Memory B cell (primary cell): ENCODE measurements around the gene DLGAP5.
A peak's percentile ranks its signal among the peaks of the same experiment; 100 is the strongest.

ENCODE experiments used
- ATAC-seq: fragments of 150-1000 bp; cut with Tn5 transposase; 2 replicates; pipeline ENCODE4 v1.10.0; 2021; ENCODE audit warnings: low read depth, mild to moderate bottlenecking, moderate library complexity
- DNase-seq, 2 donors: peaks; one replicate each; pipeline ENCODE4 v3.0.0; 2022; ENCODE audit warnings: low spot score in 2 of 2
- H3K27ac Mint-ChIP-seq: one replicate; pipeline ENCODE4 v1.8.0; 2022; ENCODE audit warnings: mild to moderate bottlenecking, moderate library complexity, mixed read lengths
- H3K27me3 Mint-ChIP-seq: one replicate; pipeline ENCODE4 v1.8.0; 2022; ENCODE audit warnings: mixed read lengths
- H3K36me3 Mint-ChIP-seq: one replicate; pipeline ENCODE4 v1.8.0; 2022; ENCODE audit warnings: mild to moderate bottlenecking, mixed read lengths
- H3K4me1 Mint-ChIP-seq: one replicate; pipeline ENCODE4 v1.8.0; 2022; ENCODE audit warnings: mixed read lengths
- H3K4me3 Mint-ChIP-seq: one replicate; pipeline ENCODE4 v1.8.0; 2022; ENCODE audit warnings: mild to moderate bottlenecking, moderate library complexity, mixed read lengths
- H3K9me3 Mint-ChIP-seq: one replicate; pipeline ENCODE4 v1.8.0; 2022; ENCODE audit warnings: mixed read lengths

The DLGAP5 gene

GRCh38 chr14:55201219-55202101 lies 10.1 kb upstream of the DLGAP5 start:
- Mint-ChIP-seq H3K4me3 (no peak overlapping the region), H3K4me1 (no peaks in the 10 kb centered on the region), H3K27ac (no peak overlapping the region), H3K27me3 (no peaks in the 10 kb centered on the region), H3K36me3 (no peaks in the 10 kb centered on the region), H3K9me3 (no peaks in the 10 kb centered on the region)
- DNase-seq: no peak
- ATAC-seq: no peak

GRCh38 chr14:55200651-55201050 lies 9.3 kb upstream of the DLGAP5 start:
- H3K4me3 Mint-ChIP-seq: no peak overlapping the region

GRCh38 chr14:55198749-55199148 lies 7.4 kb upstream of the DLGAP5 start:
- Mint-ChIP-seq H3K4me3 (no peak overlapping the region), H3K27me3 (no peaks in the 10 kb centered on the region), H3K36me3 (no peaks in the 10 kb centered on the region), H3K9me3 (no peaks in the 10 kb centered on the region), H3K27ac (no peak overlapping the region), H3K4me1 (no peaks in the 10 kb centered on the region)
- ATAC-seq (no peak), DNase-seq (no peak)

More at GRCh38 chr14:55200651-55201050, 9.3 kb upstream of the DLGAP5 start:
- Mint-ChIP-seq H3K27me3 (no peaks in the 10 kb centered on the region), H3K9me3 (no peaks in the 10 kb centered on the region), H3K27ac (no peak overlapping the region), H3K4me1 (no peaks in the 10 kb centered on the region), H3K36me3 (no peaks in the 10 kb centered on the region)
- no peak for ATAC-seq
- no peak for DNase-seq

GRCh38 chr14:55194656-55195355 lies 3.4 kb upstream of the DLGAP5 start:
- DNase-seq (no peak), ATAC-seq (no peak)
- Mint-ChIP-seq H3K4me1 (peaks cover 11% of the 10 kb centered on the region), H3K9me3 (no peaks in the 10 kb centered on the region), H3K4me3 (no peak overlapping the region), H3K27ac (no peak overlapping the region), H3K27me3 (no peaks in the 10 kb centered on the region), H3K36me3 (no peaks in the 10 kb centered on the region)

GRCh38 chr14:55192054-55192621 lies 753 bp upstream of the DLGAP5 start:
- Mint-ChIP-seq H3K36me3 (no peaks in the 10 kb centered on the region), H3K9me3 (no peaks in the 10 kb centered on the region), H3K27me3 (no peaks in the 10 kb centered on the region), H3K4me3 (peak overlapping the region; percentile 93), H3K4me1 (peaks cover 11% of the 10 kb centered on the region), H3K27ac (no peak overlapping the region)
- ATAC-seq: no peak
- DNase-seq: no peak

- no peaks in the 10 kb centered on the region for H3K9me3 Mint-ChIP-seq
- peaks cover 11% of the 10 kb centered on the region for H3K4me1 Mint-ChIP-seq
- peak overlapping the region; percentile 93 for H3K4me3 Mint-ChIP-seq
- DNase-seq (no peak), ATAC-seq (no peak)
- no peaks in the 10 kb centered on the region for H3K36me3 Mint-ChIP-seq
- H3K27me3 Mint-ChIP-seq: no peaks in the 10 kb centered on the region
- H3K27ac Mint-ChIP-seq: no peak overlapping the region
Measured at GRCh38 chr14:55190906-55191202, 531 bp downstream of the DLGAP5 start.

- H3K27ac Mint-ChIP-seq: no peak overlapping the region
- H3K4me1 Mint-ChIP-seq: peaks cover 11% of the 10 kb centered on the region
- DNase-seq: no peak
- no peaks in the 10 kb centered on the region for H3K27me3 Mint-ChIP-seq
- ATAC-seq: no peak
- no peaks in the 10 kb centered on the region for H3K9me3 Mint-ChIP-seq
- no peak overlapping the region for H3K4me3 Mint-ChIP-seq
- no peaks in the 10 kb centered on the region for H3K36me3 Mint-ChIP-seq
Measured at GRCh38 chr14:55188686-55189295, 2.6 kb downstream of the DLGAP5 start.

GRCh38 chr14:55180434-55180833 lies 11.0 kb downstream of the DLGAP5 start:
- peak overlapping the region; percentile 74 for H3K27ac Mint-ChIP-seq
- H3K27me3 Mint-ChIP-seq: no peaks in the 10 kb centered on the region
- no peaks in the 10 kb centered on the region for H3K9me3 Mint-ChIP-seq
- no peak for ATAC-seq
- H3K4me3 Mint-ChIP-seq: peak overlapping the region; percentile 48
- no peaks in the 10 kb centered on the region for H3K36me3 Mint-ChIP-seq
- peaks cover 4% of the 10 kb centered on the region for H3K4me1 Mint-ChIP-seq
- DNase-seq: no peak

GRCh38 chr14:55180006-55180405 lies 11.4 kb downstream of the DLGAP5 start:
- Mint-ChIP-seq H3K36me3 (no peaks in the 10 kb centered on the region), H3K27me3 (no peaks in the 10 kb centered on the region), H3K4me1 (peaks cover 4% of the 10 kb centered on the region), H3K4me3 (no peak overlapping the region), H3K9me3 (no peaks in the 10 kb centered on the region), H3K27ac (no peak overlapping the region)
- ATAC-seq: no peak
- no peak for DNase-seq

GRCh38 chr14:55170526-55170925 lies 20.9 kb downstream of the DLGAP5 start:
- ATAC-seq (no peak), DNase-seq (no peak)
- H3K4me1 Mint-ChIP-seq: no peaks in the 10 kb centered on the region
- no peak overlapping the region for H3K4me3 Mint-ChIP-seq
- no peaks in the 10 kb centered on the region for H3K36me3 Mint-ChIP-seq
- H3K9me3 Mint-ChIP-seq: no peaks in the 10 kb centered on the region
- H3K27ac Mint-ChIP-seq: no peak overlapping the region
- H3K27me3 Mint-ChIP-seq: no peaks in the 10 kb centered on the region

- DNase-seq (peak in 1 of 2 donors; percentile 11), ATAC-seq (peak; percentile 75)
- Mint-ChIP-seq H3K27ac (no peak overlapping the region), H3K36me3 (no peaks in the 10 kb centered on the region), H3K4me3 (no peak overlapping the region), H3K4me1 (peaks cover 5% of the 10 kb centered on the region), H3K9me3 (no peaks in the 10 kb centered on the region), H3K27me3 (no peaks in the 10 kb centered on the region)
Measured at GRCh38 chr14:55160989-55161388, 30.4 kb downstream of the DLGAP5 start.

- H3K4me1 Mint-ChIP-seq: peaks cover 5% of the 10 kb centered on the region
- ATAC-seq (no peak), DNase-seq (no peak)
- H3K27me3 Mint-ChIP-seq: no peaks in the 10 kb centered on the region
- no peak overlapping the region for H3K27ac Mint-ChIP-seq
- no peaks in the 10 kb centered on the region for H3K9me3 Mint-ChIP-seq
- no peak overlapping the region for H3K4me3 Mint-ChIP-seq
- H3K36me3 Mint-ChIP-seq: no peaks in the 10 kb centered on the region
Measured at GRCh38 chr14:55158412-55158811, 33.0 kb downstream of the DLGAP5 start.

- DNase-seq: no peak
- Mint-ChIP-seq H3K27me3 (no peaks in the 10 kb centered on the region), H3K4me1 (peaks cover 5% of the 10 kb centered on the region), H3K27ac (peak overlapping the region; percentile 4), H3K4me3 (no peak overlapping the region), H3K36me3 (no peaks in the 10 kb centered on the region), H3K9me3 (no peaks in the 10 kb centered on the region)
- no peak for ATAC-seq
Measured at GRCh38 chr14:55157080-55157479, 34.3 kb downstream of the DLGAP5 start.

- ATAC-seq (no peak), DNase-seq (no peak)
- H3K27me3 Mint-ChIP-seq: no peaks in the 10 kb centered on the region
- H3K4me3 Mint-ChIP-seq: no peak overlapping the region
- no peaks in the 10 kb centered on the region for H3K36me3 Mint-ChIP-seq
- peaks cover 3% of the 10 kb centered on the region for H3K4me1 Mint-ChIP-seq
- no peaks in the 10 kb centered on the region for H3K9me3 Mint-ChIP-seq
- H3K27ac Mint-ChIP-seq: no peak overlapping the region
Measured at GRCh38 chr14:55153951-55154350, 37.4 kb downstream of the DLGAP5 start.
